ENCODE results near the gene AUNIP.

AUNIP gene

DNA sequence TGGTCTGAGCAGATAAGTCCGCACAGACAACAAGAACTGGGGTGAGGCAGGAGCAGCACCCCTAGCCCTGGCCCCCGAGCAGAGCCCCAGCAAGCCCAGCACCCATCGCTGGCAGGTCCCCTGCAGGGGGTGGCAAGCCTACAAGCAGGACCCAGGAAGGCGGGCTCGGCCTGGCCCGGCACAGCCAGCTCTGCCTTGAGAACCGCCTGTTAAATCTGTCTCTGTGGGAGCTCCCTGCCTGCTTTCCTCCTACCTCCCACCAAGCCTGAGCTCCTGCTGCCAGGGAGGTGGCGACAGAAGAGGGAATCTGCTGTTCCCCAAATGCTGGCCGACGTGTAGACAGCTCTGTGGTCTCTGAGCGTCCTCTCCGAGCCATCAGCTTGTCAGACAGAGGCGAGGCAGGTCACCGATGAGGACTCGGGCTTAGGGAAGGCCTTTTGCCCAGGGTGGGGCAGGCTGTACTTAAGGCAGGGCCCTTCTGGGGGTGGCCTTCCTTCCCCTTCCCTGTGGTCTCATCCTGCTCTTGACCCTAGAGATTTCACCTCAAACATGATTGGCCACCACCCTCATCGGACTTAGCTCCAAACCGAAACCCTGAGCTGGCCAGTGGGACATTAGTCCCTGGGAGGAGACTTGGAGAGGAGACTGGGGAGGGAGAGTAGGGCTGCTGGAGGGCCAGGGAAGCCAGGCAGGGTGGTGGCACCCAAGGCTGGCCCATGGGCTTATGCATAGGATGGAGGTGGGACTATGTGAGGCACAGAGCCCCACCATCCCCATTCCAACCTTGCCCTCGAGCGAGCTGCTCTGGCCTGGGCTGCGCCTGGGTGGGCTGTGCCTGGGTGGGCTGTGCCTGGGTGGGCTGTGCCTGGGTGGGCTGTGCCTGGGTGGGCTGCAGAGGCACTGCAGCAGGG lies 51.5 kb downstream of the AUNIP start:
- DNase-seq = no peak

DNA sequence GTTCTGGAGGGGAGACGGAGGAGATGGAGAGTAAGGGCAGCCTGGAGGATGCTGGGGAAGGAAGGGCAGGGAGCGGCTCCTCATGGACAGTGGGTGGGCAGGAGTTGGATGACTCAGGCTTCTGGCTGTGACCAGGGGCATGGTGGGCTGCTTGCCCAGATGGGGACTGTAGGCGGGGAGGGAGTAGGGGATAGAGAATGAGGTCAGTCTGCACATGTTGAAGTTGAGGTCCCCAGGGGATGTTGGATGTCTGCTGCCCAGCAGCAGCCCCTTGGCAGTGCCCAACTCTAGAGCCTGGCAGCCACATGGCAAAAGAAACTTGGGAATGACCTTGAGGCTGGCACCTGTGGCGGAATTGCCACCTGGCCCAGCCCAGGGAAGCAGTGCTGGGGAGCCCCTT lies 52.8 kb downstream of the AUNIP start:
- no peak for DNase-seq

DNA sequence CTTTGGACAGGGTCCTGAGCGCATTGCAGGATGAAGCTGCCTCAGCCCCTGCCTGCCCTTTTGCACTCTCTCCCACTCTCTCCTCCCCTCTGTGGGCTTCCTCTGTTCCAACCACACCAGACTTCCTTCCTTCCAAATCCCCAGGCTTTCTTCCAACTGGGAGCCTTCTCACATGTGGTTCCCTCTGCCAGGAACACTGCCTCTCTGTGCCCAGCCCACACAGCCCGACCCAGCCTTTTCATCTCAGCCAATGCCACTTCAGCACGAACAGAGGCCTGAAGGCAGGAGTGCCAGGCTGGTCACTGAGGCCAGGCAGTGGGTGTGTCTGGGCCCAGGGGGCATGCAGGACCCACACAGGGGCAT lies 53.4 kb downstream of the AUNIP start:
- no peak for DNase-seq

DNA sequence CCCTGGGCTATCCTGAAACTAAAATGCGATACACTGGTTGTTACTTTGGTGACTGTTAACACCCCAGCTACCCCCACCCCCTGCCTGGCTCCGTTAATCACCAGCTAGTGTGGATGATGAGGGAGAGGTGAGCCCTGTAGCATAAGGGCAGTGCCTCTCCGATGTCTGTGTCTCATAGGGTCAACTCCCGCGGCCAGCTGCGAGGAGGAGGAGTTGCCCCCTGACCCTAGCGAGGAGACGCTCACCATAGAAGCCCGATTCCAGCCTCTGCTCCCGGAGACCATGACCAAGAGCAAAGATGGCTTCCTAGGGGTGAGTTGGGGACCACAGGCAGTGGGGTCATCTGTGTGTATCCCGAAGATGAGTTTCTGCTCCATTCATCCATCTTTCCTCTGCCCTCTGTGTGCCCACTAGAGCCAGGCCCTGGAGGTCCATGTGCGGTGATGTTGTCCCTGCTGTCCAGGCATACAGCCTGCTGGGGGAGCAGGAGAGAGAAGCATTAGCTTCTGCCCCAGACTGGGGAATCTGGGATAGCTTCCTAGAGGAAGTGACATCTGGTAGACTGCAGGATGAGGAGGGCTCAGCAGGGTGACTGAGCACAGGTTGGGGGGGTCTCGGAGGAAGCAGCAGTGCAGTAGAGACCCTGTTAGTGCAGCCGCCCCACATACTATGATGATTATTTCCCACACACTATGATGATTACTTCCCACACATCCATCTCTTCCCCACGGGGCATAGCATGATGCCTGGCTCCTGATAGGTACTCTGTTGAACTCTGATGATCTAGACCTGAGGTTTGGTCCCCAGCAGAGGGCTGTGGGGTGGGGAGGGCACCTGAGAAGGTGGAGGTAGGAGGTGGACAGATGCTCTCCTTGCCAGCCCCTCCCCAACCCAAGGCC lies 54.0 kb downstream of the AUNIP start:
- no peak for DNase-seq

DNA sequence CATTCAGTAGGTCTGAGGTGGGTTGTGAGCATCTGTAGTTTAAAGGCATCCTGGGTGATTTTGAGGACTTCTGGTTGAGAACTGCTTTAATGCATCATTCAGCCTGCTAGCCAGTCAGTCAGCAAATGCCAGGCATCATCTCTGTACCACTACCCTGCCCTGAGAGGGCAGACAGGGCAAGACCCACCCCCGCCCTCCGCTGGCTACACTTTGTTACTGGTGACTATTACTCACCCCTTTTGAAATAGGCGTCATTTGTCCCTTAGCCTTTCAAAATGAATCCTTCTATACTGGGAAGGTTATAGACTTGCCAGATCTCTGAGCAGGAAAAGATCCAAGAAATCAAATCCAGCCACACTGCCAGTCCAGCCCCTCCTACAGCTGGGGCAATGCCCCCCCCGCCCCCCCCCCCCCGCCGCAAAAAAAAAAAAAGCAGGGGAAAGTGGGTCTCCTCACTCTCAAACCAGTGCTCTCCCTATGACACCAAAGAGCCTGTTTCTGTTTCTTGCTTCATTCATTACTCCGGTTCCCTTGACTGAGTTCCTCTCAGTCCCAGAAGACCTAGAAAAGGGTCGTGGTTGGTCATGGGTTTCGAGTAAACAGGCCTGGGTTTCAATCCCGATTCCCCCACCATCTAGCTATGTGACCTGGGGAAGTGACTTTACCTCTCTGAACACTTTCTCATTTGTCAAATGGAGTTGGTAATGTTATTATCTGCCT lies 54.9 kb downstream of the AUNIP start:
- DNase-seq = no peak

- no peak for DNase-seq
Measured at GRCh38 chr1:25803368-25803767, 55.9 kb downstream of the AUNIP start.

DNA sequence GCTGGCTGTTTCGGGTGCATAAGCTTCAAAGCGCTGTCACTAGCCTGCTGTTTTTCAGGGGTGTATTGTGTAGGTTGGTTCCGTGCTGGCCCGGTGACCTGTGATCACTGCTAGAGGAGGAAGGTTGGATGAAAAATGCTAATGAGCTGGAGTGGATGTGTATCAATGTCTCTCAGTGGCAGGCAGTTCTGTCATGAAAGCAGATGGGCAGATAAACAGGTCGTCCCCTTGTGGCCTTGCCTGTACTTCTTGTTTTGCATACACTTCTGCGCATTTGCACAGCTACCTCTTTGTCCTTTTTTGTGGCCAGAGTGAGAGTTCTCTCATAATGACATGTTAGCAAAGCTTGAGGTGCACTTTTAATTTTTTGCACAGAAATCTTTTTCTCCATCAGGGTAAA lies 56.3 kb downstream of the AUNIP start:
- no peak for DNase-seq

DNA sequence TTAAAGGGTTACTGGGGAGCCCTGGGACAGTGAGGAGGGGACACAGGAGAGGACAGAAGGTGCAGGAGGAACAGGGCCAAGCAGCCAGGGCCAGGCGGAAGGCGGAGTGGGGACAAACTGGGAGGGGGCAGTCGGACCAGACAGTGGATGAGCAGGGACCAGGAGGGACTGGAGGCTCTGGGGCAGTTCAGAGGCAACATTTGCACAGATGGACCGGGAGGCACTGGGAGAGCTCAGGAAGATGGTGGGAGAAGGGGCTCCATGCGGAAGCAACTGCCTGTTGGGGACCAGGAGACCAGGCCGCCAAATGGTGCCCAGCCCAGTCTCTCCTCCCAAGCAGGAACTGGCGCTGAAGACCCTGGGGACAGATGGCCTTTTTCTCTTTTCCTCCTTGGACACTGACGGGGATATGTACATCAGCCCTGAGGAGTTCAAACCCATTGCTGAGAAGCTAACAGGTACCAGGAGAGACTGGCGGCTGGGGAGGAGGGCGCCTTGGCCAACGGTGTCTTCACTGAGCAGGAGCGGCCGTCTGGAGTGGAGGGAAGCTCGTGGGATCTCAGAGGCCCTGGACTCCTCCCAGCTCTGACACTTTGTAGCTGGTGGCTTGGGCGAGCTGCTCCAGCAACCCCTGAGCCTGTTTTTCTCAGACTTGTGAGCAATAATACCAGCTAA lies 58.4 kb downstream of the AUNIP start:
- DNase-seq = peak; percentile 67

GRCh38 chr1:25799935-25800702 lies 59.1 kb downstream of the AUNIP start, which contains the start of gene SELENON:
TSS of gene SELENON (plus strand) at chr1:25800193. CDS start at chr1:25800231, 38 bp downstream.
- peak; percentile 88 for DNase-seq

DNA sequence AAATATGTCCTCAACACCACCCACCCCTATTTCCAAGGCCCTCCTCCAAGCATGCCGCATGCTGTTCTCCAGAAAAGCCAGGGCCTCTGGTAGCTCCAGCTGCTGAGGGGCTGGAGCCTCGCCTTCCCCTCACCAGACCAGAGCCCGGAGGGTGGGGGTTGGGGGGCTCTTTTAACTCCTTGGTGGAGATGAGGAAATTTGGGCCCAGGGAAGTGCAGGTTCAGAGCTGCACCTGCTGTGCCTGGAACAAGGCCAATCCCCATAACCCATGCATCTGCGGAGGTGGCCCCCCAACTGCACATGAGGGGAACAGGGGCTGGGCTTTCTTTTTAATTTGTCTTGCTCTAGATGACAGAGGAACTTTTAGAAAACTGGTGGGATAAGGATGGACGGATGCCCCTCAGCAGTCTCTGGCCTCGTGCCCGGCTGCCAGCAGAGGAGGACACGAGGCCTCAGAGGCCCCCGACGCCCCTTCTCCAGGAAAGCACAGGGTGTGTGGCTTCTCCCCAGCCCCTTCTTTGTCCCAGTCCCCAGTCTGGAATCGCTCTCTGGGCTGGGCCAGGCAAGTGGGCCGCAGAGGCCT lies 59.8 kb downstream of the AUNIP start:
- DNase-seq = no peak

- DNase-seq = no peak
Measured at GRCh38 chr1:25798666-25799351, 60.4 kb downstream of the AUNIP start.

- peak; percentile 78 for DNase-seq
Measured at GRCh38 chr1:25797939-25798338, 61.3 kb downstream of the AUNIP start.

DNA sequence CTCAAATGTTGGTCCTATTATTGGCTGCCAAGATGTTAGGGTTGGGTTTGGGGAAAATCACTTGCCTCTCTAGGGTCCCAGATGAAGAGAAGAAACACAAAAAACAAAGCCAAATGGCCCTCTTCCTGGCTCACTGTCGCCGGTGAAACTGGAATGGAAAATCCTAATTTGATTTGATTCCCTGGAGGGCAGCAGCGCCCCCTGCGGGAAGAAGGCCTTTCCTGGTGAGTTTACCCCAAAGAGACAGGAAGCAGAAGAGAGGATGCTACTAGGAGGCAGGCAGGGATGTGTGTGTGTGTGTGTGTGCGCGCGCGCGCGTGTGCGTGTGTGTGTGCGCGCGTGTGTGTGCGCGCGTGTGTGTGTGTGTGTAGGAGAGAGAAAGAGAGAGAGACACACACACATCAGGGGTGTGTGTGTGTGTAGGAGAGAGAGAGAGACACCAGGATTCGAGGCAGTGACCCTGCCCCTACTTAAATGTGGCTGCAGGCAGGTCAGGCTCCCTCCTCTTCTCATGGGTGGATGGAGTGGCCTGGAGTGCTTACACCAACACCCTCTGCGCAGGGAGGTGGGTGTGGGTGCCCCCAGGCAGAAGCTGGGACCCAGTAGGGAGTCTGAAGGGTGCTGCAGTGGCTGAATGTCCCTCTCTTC lies 62.3 kb downstream of the AUNIP start:
- DNase-seq = peak; percentile 91

- no peak for DNase-seq
Measured at GRCh38 chr1:25795946-25796810, 63.1 kb downstream of the AUNIP start.

- no peak for DNase-seq
Measured at GRCh38 chr1:25795211-25795610, 64.0 kb downstream of the AUNIP start.

GRCh38 chr1:25794325-25794724 lies 64.9 kb downstream of the AUNIP start:
- DNase-seq = no peak

DNA sequence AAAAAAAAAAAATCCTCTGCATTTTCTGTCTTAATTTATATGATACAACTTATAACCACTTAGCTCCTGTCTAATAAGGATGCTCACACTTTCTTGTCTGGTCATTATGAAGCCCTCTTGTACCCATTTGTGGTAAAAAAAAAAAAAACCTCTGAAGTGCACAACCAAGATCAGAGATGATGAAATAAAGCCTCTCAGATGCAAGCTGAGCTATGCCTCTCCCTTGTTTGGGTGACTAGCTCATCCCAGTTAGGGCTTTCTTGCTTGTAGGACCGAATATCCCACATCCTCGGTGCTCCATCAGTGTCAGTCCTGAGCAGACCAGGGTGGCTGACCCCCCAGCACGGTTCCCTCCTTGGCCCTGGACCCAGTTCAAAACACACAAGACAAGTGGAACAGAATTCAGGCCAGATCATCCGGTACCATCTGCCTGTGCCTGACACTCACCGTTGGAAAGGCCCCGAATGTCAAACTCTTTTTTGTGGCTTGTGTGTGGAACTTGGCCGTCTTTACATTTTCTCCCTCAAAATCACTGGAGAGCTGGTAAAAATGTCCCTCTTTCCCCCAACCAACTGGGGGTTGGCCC lies 65.6 kb downstream of the AUNIP start:
- no peak for DNase-seq

DNA sequence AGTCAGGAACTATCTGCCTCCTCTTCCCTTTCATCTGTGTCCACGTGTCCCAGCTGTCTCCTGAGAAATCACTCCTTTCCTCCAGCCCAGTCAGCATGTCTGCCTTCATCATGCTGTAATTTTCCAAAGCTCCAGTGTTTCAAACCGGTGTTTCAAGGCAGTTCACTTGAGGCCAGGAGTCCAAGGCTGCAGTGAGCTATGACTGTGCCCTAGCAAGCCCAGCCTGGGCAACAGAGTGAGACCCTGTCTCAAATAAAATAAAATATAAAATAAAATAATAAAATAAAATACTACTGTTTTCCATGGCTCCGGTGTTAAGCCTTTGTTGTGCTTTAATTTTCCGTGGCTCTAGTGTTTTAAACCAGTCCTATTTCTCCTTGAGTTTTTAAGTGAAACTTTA lies 67.1 kb downstream of the AUNIP start:
- DNase-seq = no peak

DNA sequence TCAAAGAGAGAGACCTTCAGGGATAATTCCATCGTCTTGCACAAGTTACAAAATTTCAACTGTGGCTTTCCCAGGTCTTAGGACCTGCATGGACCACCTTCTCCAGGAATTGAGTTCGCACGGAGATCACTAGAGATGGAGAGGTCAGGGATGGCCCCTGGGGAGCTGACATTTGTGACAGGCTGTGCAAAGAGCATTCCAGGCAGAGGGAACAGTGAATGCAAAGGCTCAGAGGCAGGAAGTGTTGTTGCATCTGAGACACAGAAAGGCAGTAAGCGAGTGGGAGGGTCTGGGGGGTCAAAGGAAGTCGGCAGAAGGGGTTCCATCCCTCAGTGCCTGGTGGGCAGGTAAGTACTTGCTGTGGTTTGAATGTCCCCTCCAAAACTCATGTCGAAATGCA lies 68.8 kb downstream of the AUNIP start:
- DNase-seq = no peak

Measured in islet precursor cell (in vitro differentiated cells).